Left kidney (tissue), 2 donors: ENCODE measurements around the gene ARSG. TPM values are rescaled to one million over a fixed set of nuclear protein-coding genes. Genes with fewer than 3 reads are reported as not detected.
"Not testable (repeated sequence)": the region's sequence is repeated elsewhere in the genome, so short reads cannot be mapped to it uniquely, and the experiment has no call there.

ENCODE experiments used
- DNase-seq: peaks from one replicate; pipeline ENCODE4 v3.0.0-alpha.2; 2013
- polyA plus RNA-seq: library from polyadenylated mRNA; unstranded; fragments of 120-200 nt; gene quantifications from one replicate; pipeline ENCODE4 v1.2.1, GENCODE V29; 2013; ENCODE audit not compliant: insufficient read length

Gene ARSG
- polyA plus RNA-seq, 1 donor: 6.2 TPM

- not testable (repeated sequence) for DNase-seq
These were observed 15.0 kb upstream of the ARSG start for GRCh38 chr17:68276339-68276738.

- DNase-seq: no peak
These were observed 13.5 kb upstream of the ARSG start for GRCh38 chr17:68277807-68278206.

GRCh38 chr17:68281965-68282364 lies 9.3 kb upstream of the ARSG start:
- not testable (repeated sequence) for DNase-seq

- no peak for DNase-seq
These were observed 2.9 kb upstream of the ARSG start for GRCh38 chr17:68288375-68288774.

DNA sequence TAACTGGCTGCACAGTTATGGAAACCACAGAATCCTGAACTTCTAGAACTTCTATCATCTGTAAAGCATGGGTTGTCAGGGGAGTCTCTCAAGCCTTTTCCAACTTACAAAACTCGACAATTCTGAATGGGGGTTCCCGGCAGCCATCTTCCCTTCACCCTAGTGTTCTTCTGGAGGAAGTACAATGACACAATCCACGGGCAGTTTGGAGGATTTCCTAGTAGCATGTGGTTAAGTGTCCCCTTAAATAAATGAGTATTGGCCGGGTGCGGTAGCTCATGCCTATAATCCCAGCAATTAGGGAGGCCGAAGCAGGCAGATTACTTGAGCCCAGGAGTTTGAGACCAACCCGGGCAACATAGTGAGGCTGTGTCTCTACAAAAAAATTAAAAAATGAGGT lies 2.5 kb upstream of the ARSG start:
- DNase-seq: no peak

- no peak for DNase-seq
These were observed 1.8 kb upstream of the ARSG start for GRCh38 chr17:68289473-68289872.

GRCh38 chr17:68289936-68290267 lies 1.4 kb upstream of the ARSG start:
- no peak for DNase-seq

- DNase-seq: no peak
These were observed 884 bp upstream of the ARSG start for GRCh38 chr17:68290268-68290954.

DNA sequence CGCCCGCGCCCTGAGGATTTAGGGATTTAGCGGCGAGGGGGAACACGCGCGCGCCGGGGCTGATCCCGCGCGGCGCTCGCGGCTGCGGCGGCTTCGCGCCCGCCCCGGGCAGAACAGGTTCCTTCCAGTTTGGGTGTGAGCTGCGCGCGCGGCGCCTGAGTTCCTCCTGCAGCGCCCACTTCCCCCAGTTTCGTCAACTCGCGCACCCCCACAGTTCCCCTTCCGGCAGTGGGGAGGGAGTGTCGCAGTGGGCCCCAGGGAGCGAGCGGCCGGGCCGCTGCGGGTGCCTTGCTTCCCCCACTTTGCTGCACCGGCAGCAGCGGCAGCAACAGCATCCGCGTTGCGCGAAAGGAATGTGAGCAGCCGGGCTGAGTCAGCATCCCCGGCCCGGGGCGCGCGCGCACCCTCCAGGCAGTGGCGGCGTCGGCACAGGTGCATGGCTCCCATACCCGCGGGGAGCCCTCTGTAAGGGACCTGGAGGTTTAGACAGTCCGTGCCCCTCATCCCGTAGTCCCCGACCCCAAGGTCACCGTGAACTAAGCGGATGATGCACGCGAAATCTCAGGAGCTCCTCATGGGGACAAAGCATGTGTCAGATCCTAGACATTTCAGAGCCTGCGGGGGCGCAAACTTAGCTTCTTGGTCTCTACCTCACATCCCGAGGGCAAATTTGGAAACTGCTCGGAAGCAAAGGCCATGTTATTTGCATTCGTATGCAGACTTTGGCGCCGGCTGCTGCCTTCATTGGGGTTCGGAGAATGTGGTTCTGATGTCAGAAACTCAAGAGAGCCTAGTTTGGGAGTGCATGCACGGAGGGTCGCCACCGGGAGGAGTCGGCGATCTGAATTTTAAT lies 767 bp downstream of the ARSG start:
- DNase-seq: peak; percentile 63

- DNase-seq: no peak
These were observed 1.4 kb downstream of the ARSG start for GRCh38 chr17:68292689-68293040.

GRCh38 chr17:68293490-68294195 lies 2.3 kb downstream of the ARSG start:
- DNase-seq: no peak

- no peak for DNase-seq
These were observed 2.9 kb downstream of the ARSG start for GRCh38 chr17:68294196-68294555.

- no peak for DNase-seq
These were observed 3.3 kb downstream of the ARSG start for GRCh38 chr17:68294617-68295016.

DNA sequence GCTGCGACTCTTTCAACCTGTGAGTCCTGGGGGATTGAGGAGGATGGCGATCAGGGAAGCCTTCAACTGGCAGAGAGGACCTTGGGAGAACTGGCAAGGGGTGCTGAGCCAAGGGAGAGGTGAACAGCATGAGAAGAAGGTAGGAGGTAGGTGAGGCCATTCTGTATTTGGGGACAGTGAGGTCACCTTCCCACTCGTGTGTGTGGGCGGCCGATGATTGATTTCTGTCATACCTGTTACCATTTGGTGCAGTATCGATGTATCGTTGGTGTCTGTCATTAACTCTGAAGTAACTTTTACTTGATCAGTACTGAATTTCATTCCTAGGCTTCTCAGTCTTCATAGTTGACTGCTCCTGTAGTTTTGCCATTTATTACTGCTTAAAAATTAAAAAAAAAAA lies 3.8 kb downstream of the ARSG start:
- DNase-seq: no peak

- DNase-seq: no peak
These were observed 5.2 kb downstream of the ARSG start for GRCh38 chr17:68296217-68297191.

- no peak for DNase-seq
These were observed 5.9 kb downstream of the ARSG start for GRCh38 chr17:68297195-68297594.

GRCh38 chr17:68298601-68299000 lies 7.3 kb downstream of the ARSG start:
- DNase-seq: no peak

- no peak for DNase-seq
These were observed 8.5 kb downstream of the ARSG start for GRCh38 chr17:68299817-68300216.

DNA sequence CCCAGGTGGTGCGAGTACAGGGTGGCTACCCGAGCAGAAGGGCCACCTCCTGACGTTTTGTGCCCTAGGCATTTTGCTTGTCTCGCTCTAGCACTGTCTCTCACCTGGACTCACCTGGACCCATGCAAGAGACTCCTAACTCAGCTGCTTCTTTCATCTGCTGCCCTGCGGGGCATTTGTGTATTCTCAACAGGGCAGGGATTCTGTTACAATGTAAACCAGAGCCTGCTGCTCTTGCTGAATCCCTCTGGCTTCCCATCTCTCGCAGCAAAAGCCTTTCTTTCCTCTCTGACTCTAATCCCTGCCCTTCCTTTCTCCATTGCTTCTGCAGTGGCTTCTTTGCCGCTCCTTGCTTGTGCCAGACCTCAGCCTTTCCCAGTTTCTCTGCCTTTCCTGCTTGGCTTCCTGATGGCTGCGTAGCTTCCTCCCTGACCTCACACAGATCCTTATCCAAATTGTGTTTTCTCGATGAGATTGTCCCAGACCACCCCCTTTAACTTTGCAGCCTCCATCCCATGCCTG lies 10.2 kb downstream of the ARSG start:
- no peak for DNase-seq

DNA sequence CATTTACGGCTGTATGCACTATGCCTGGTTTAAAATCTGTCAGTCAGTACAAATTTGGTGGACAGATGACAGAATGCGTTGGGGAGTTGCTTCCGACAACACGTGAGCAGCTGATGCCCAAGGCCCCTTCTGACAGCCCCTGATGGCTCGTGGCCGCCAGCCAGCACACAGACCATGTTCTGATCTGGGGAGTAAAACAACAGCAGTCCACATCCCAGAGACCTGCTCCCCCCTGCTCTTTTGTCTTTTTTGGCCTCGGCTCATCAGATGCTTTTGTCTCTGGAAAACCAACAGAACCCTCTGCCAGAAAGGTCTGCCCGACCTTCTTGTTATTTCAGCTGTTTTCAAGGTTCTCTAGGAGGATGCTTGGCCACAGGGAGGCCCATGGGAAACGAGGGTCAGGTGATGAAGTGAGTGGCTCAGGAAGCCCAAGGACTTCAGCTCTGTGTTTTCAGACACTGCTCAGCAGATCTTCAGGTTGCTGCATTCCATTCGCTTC lies 10.8 kb downstream of the ARSG start:
- DNase-seq: no peak

DNA sequence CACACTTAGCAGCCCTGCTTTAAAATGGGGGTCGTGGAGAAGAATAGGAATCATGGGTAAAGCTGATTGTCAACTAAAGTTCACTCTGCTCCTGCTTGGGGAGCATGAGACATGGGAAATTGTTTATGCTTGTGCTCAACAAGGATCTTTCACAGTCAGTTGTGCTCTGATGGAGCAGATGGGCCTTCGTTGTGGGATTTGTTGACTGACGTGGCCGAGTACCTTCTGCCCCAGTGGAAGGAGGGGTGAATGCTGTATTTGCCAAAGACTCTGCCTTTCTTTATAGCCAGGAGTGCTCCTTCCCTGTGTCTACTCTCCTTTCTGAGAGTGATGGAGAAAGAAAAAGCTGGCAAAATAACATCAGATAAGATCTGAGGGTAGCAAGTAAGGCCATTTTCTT lies 11.4 kb downstream of the ARSG start:
- DNase-seq: no peak

GRCh38 chr17:68304706-68305105 lies 13.4 kb downstream of the ARSG start:
- DNase-seq: no peak
